Heart left ventricle (tissue), 13 donors: ENCODE measurements around the gene AGPAT4.

ENCODE experiments used
- CTCF ChIP-seq, 12 donors: fragments of 200-600 bp; sonication (generic) in 4 of 12; IDR thresholded peaks; one replicate each; pipeline versions ENCODE4 v1.5.0 to v1.8.0; 2018 to 2022; ENCODE audit warnings: antibody characterized with exemption in 12 of 12, mild to moderate bottlenecking in 5 of 12
- POLR2A ChIP-seq, 2 donors: fragments of 450-650 bp; IDR thresholded peaks; one replicate each; pipeline ENCODE4 v1.6.1; 2017; ENCODE audit warnings: antibody characterized with exemption in 2 of 2, mild to moderate bottlenecking in 2 of 2, moderate library complexity in 2 of 2
- donor health status: ischemic (EF 13 %, LVEDD 7.1; RV severe dilation, severe dysfunction).
- donor health status: DM: no; HTN: yes; CAD: no.
- donor health status: DM: no; HTN: no; CAD: no.
- donor health status: ischemic (EF 25% LVEDD 6.9; RV normal size, moderate dysfunction).
- donor health status: ischemic (EF 25% LVEDD 5.7; RV mildly dilated, moderate dysfunction).
- donor health status: ischemic (EF 35%, LVEDD 5.7; RV mildly dilated, moderate dysfunction).
- donor health status: nonischemic (EF 11% LVEDD 7.7; RV severe dilation, severe dysfunction).
- donor health status: DM: yes; HTN: yes; CAD: no.
- donor health status: PGD.
- donor health status: ischemic (EF 29% LVEDD 5.4; RV normal size, mild dysfunction).
- donor health status: nonischemic (EF 23%, LVEDD 6.1; RV moderate dilation, normal function).

GRCh38 chr6:161265554-161265953, 8.3 kb downstream of the AGPAT4 start:
- TF ChIP-seq CTCF (IDR thresholded peaks at IDR 0.05) (no peak), POLR2A (IDR thresholded peaks at IDR 0.05) (no peak)
